Stimulated activated naive B cell treated with anti-CD40 and anti-IgM and Interleukin-4, amounts not matched to agents 10 μg/mL and 1 μg/mL and 100 μg/mL, for 72 hours (primary cell): ENCODE data around the gene SERTAD4.
"Not testable (repeated sequence)": the region's sequence is repeated elsewhere in the genome, so short reads cannot be mapped to it uniquely, and the experiment has no call there.

Source experiments
- ATAC-seq, 2 donors: fragments of 150-1000 bp; cut with Tn5 transposase; replicated peaks; 2 replicates each; pipeline ENCODE4 v1.10.0; 2021; ENCODE audit warnings: moderate library complexity in 1 of 2
- DNase-seq: peaks from one replicate; pipeline ENCODE4 v3.0.0; 2021
- H3K27ac Mint-ChIP-seq: one replicate; pipeline ENCODE4 v1.8.0; 2022; ENCODE audit warnings: mild to moderate bottlenecking, mixed read lengths
- H3K27me3 Mint-ChIP-seq, 2 donors: one replicate each; pipeline ENCODE4 v1.8.0; 2022; ENCODE audit warnings: mixed read lengths in 2 of 2
- H3K36me3 Mint-ChIP-seq, 2 donors: one replicate each; pipeline ENCODE4 v1.8.0; 2022; ENCODE audit warnings: mixed read lengths in 2 of 2, mild to moderate bottlenecking in 1 of 2
- H3K4me1 Mint-ChIP-seq, 2 donors: one replicate each; pipeline ENCODE4 v1.8.0; 2022; ENCODE audit warnings: mixed read lengths in 2 of 2, mild to moderate bottlenecking in 1 of 2
- H3K4me3 Mint-ChIP-seq, 2 donors: one replicate each; pipeline ENCODE4 v1.8.0; 2022; ENCODE audit warnings: mild to moderate bottlenecking in 2 of 2, mixed read lengths in 2 of 2, moderate library complexity in 1 of 2
- H3K9me3 Mint-ChIP-seq, 2 donors: one replicate each; pipeline ENCODE4 v1.8.0; 2022; ENCODE audit warnings: mixed read lengths in 2 of 2, mild to moderate bottlenecking in 1 of 2

The SERTAD4 gene

GRCh38 chr1:210260096-210260495 lies 27.5 kb downstream of the SERTAD4 start:
- no peak overlapping the region for H3K4me3 Mint-ChIP-seq
- no peaks in the 10 kb centered on the region for H3K4me1 Mint-ChIP-seq
- no peak for DNase-seq
- no peak overlapping the region for H3K27ac Mint-ChIP-seq
- H3K36me3 Mint-ChIP-seq = no peaks in the 10 kb centered on the region
- no peak for ATAC-seq
- peaks cover 7 to 11% of the 10 kb centered on the region in 2 donors for H3K27me3 Mint-ChIP-seq
- no peaks in the 10 kb centered on the region for H3K9me3 Mint-ChIP-seq

- DNase-seq (no peak), ATAC-seq (no peak)
- H3K4me3 Mint-ChIP-seq = no peak overlapping the region
- no peaks in the 10 kb centered on the region for H3K9me3 Mint-ChIP-seq
- H3K27ac Mint-ChIP-seq = no peak overlapping the region
- H3K4me1 Mint-ChIP-seq = no peaks in the 10 kb centered on the region
- peaks cover 6 to 8% of the 10 kb centered on the region in 2 donors for H3K27me3 Mint-ChIP-seq
- H3K36me3 Mint-ChIP-seq = no peaks in the 10 kb centered on the region
Observed at GRCh38 chr1:210262167-210262896, 29.7 kb downstream of the SERTAD4 start.

GRCh38 chr1:210262897-210263272 lies 30.3 kb downstream of the SERTAD4 start:
- Mint-ChIP-seq H3K36me3 (no peaks in the 10 kb centered on the region), H3K4me3 (no peak overlapping the region), H3K27ac (no peak overlapping the region), H3K4me1 (no peaks in the 10 kb centered on the region), H3K27me3 (peaks cover 7 to 9% of the 10 kb centered on the region in 2 donors), H3K9me3 (no peaks in the 10 kb centered on the region)
- ATAC-seq (no peak), DNase-seq (no peak)

GRCh38 chr1:210263963-210264362 lies 31.4 kb downstream of the SERTAD4 start:
- Mint-ChIP-seq H3K4me1 (no peaks in the 10 kb centered on the region), H3K4me3 (no peak overlapping the region), H3K9me3 (peaks cover 0 to under 1% of the 10 kb centered on the region in 2 donors), H3K27ac (no peak overlapping the region), H3K27me3 (peaks cover 10 to 14% of the 10 kb centered on the region in 2 donors), H3K36me3 (no peaks in the 10 kb centered on the region)
- ATAC-seq (peak; percentile 23 to 36), DNase-seq (no peak)

- peaks cover 0 to 1% of the 10 kb centered on the region in 2 donors for H3K9me3 Mint-ChIP-seq
- no peaks in the 10 kb centered on the region for H3K4me1 Mint-ChIP-seq
- ATAC-seq (no peak), DNase-seq (no peak)
- H3K27ac Mint-ChIP-seq = no peak overlapping the region
- peaks cover 13 to 16% of the 10 kb centered on the region in 2 donors for H3K27me3 Mint-ChIP-seq
- no peak overlapping the region for H3K4me3 Mint-ChIP-seq
- H3K36me3 Mint-ChIP-seq = no peaks in the 10 kb centered on the region
Observed at GRCh38 chr1:210264496-210265380, 32.1 kb downstream of the SERTAD4 start.

GRCh38 chr1:210265392-210265955 lies 32.9 kb downstream of the SERTAD4 start:
- not testable (repeated sequence) for H3K4me1 Mint-ChIP-seq, H3K9me3 Mint-ChIP-seq, ATAC-seq, DNase-seq, H3K27ac Mint-ChIP-seq, H3K4me3 Mint-ChIP-seq, H3K36me3 Mint-ChIP-seq
- H3K27me3 Mint-ChIP-seq = peaks cover 13 to 16% of the 10 kb centered on the region in 2 donors

GRCh38 chr1:210269981-210270380 lies 37.4 kb downstream of the SERTAD4 start:
- peaks cover 0 to 1% of the 10 kb centered on the region in 2 donors for H3K9me3 Mint-ChIP-seq

GRCh38 chr1:210272666-210273065 lies 40.1 kb downstream of the SERTAD4 start:
- no peaks in the 10 kb centered on the region for H3K4me1 Mint-ChIP-seq
- no peak for DNase-seq

More at GRCh38 chr1:210269981-210270380, 37.4 kb downstream of the SERTAD4 start:
- no peak for DNase-seq
- H3K4me3 Mint-ChIP-seq = no peak overlapping the region
- H3K36me3 Mint-ChIP-seq = no peaks in the 10 kb centered on the region
- H3K27ac Mint-ChIP-seq = no peak overlapping the region
- no peak for ATAC-seq
- H3K4me1 Mint-ChIP-seq = no peaks in the 10 kb centered on the region
- peaks cover 28% of the 10 kb centered on the region in 2 donors for H3K27me3 Mint-ChIP-seq

GRCh38 chr1:210280221-210280620 lies 47.6 kb downstream of the SERTAD4 start:
- DNase-seq = no peak
- Mint-ChIP-seq H3K27ac (no peak overlapping the region), H3K4me1 (no peaks in the 10 kb centered on the region), H3K9me3 (peaks cover 15 to 26% of the 10 kb centered on the region in 2 donors), H3K36me3 (peaks cover 2 to 3% of the 10 kb centered on the region in 2 donors), H3K27me3 (peaks cover 28 to 41% of the 10 kb centered on the region in 2 donors), H3K4me3 (no peak overlapping the region)
- ATAC-seq = no peak

More at GRCh38 chr1:210272666-210273065, 40.1 kb downstream of the SERTAD4 start:
- peaks cover 0 to 1% of the 10 kb centered on the region in 2 donors for H3K9me3 Mint-ChIP-seq
- H3K27ac Mint-ChIP-seq = no peak overlapping the region
- H3K4me3 Mint-ChIP-seq = no peak overlapping the region
- H3K36me3 Mint-ChIP-seq = no peaks in the 10 kb centered on the region
- H3K27me3 Mint-ChIP-seq = peaks cover 22 to 27% of the 10 kb centered on the region in 2 donors
- no peak for ATAC-seq

- no peaks in the 10 kb centered on the region for H3K36me3 Mint-ChIP-seq
- ATAC-seq = no peak
- no peak overlapping the region for H3K27ac Mint-ChIP-seq
- DNase-seq = no peak
- H3K27me3 Mint-ChIP-seq = peaks cover 55 to 69% of the 10 kb centered on the region in 2 donors
- H3K4me1 Mint-ChIP-seq = peaks cover 2 to 11% of the 10 kb centered on the region in 2 donors
- H3K9me3 Mint-ChIP-seq = peaks cover 0 to 1% of the 10 kb centered on the region in 2 donors
- no peak overlapping the region for H3K4me3 Mint-ChIP-seq
Observed at GRCh38 chr1:210288116-210288515, 55.5 kb downstream of the SERTAD4 start.

GRCh38 chr1:210289248-210289647 lies 56.7 kb downstream of the SERTAD4 start:
- Mint-ChIP-seq H3K4me3 (no peak overlapping the region), H3K9me3 (peaks cover 0 to 1% of the 10 kb centered on the region in 2 donors), H3K27ac (no peak overlapping the region), H3K27me3 (peaks cover 50 to 65% of the 10 kb centered on the region in 2 donors), H3K4me1 (peaks cover 2 to 11% of the 10 kb centered on the region in 2 donors), H3K36me3 (no peaks in the 10 kb centered on the region)
- ATAC-seq (no peak), DNase-seq (no peak)

GRCh38 chr1:210291081-210291764 lies 58.6 kb downstream of the SERTAD4 start:
- peaks cover 54 to 65% of the 10 kb centered on the region in 2 donors for H3K27me3 Mint-ChIP-seq
- H3K27ac Mint-ChIP-seq = no peak overlapping the region
- H3K4me3 Mint-ChIP-seq = no peak overlapping the region
- no peaks in the 10 kb centered on the region for H3K36me3 Mint-ChIP-seq
- ATAC-seq = no peak
- no peak for DNase-seq
- peaks cover 0 to 1% of the 10 kb centered on the region in 2 donors for H3K9me3 Mint-ChIP-seq
- H3K4me1 Mint-ChIP-seq = peaks cover 2 to 11% of the 10 kb centered on the region in 2 donors

GRCh38 chr1:210291786-210292230 lies 59.2 kb downstream of the SERTAD4 start:
- no peak for ATAC-seq
- peaks cover 54 to 66% of the 10 kb centered on the region in 2 donors for H3K27me3 Mint-ChIP-seq

More at GRCh38 chr1:210291786-210292230, 59.2 kb downstream of the SERTAD4 start:
- H3K4me1 Mint-ChIP-seq = peaks cover 2 to 11% of the 10 kb centered on the region in 2 donors
- peak overlapping the region in 1 of 2 donors; percentile 75 for H3K4me3 Mint-ChIP-seq
- DNase-seq = no peak
- no peak overlapping the region for H3K27ac Mint-ChIP-seq
- peaks cover 0 to 1% of the 10 kb centered on the region in 2 donors for H3K9me3 Mint-ChIP-seq
- no peaks in the 10 kb centered on the region for H3K36me3 Mint-ChIP-seq
